H9 (cell line): ENCODE data around the gene NRXN3. TPM values are rescaled to one million over a fixed set of nuclear protein-coding genes. Genes with fewer than 3 reads are reported as not detected.

ENCODE experiments used
- DNase-seq: peaks from one replicate; pipeline ENCODE4 v3.0.0-alpha.2; 2017
- H2AFZ ChIP-seq: one replicate; pipeline ENCODE4 v1.6.1; 2013; ENCODE audit warnings: mild to moderate bottlenecking, low read length, control low read depth, moderate library complexity
- H2AK5ac ChIP-seq: 2 replicates; pipeline ENCODE4 v1.6.1; 2013; ENCODE audit warnings: low read length, control low read depth, mixed read lengths; ENCODE audit not compliant: insufficient read length
- H2BK120ac ChIP-seq: one replicate; pipeline ENCODE4 v1.6.1; 2013; ENCODE audit warnings: low read depth, mild to moderate bottlenecking, low read length, control low read depth, inconsistent platforms; ENCODE audit not compliant: poor library complexity, severe bottlenecking
- H2BK12ac ChIP-seq: 2 replicates; pipeline ENCODE4 v1.6.1; 2013; ENCODE audit warnings: low read length, control low read depth, mixed read lengths, low read depth; ENCODE audit not compliant: insufficient read length
- H2BK15ac ChIP-seq: 2 replicates; pipeline ENCODE4 v1.6.1; 2013; ENCODE audit warnings: low read depth, low read length, control low read depth
- H2BK20ac ChIP-seq: one replicate; pipeline ENCODE4 v1.6.1; 2013; ENCODE audit warnings: low read depth, mild to moderate bottlenecking, low read length, control low read depth, inconsistent platforms; ENCODE audit not compliant: poor library complexity, severe bottlenecking
- H2BK5ac ChIP-seq: 2 replicates; pipeline ENCODE4 v1.6.1; 2013; ENCODE audit warnings: low read length, control low read depth, mixed read lengths; ENCODE audit not compliant: insufficient read length
- H3K14ac ChIP-seq: 2 replicates; pipeline ENCODE4 v1.6.1; 2013; ENCODE audit warnings: low read length, control low read depth; ENCODE audit not compliant: insufficient read depth
- H3K18ac ChIP-seq: 2 replicates; pipeline ENCODE4 v1.6.1; 2013; ENCODE audit warnings: low read depth, mild to moderate bottlenecking, mixed read lengths, low read length, control low read depth; ENCODE audit not compliant: insufficient read length
- H3K23ac ChIP-seq: 2 replicates; pipeline ENCODE4 v1.6.1; 2013; ENCODE audit warnings: low read length, control low read depth, mixed read lengths, low read depth; ENCODE audit not compliant: insufficient read length
- H3K23me2 ChIP-seq: 2 replicates; pipeline ENCODE4 v1.6.1; 2013; ENCODE audit warnings: low read depth, mild to moderate bottlenecking, mixed read lengths, low read length, control low read depth; ENCODE audit not compliant: insufficient read length, poor library complexity, severe bottlenecking
- H3K27ac ChIP-seq: 2 replicates; pipeline ENCODE4 v1.5.1; 2013; ENCODE audit warnings: low read length, control low read depth, mixed read lengths, low read depth; ENCODE audit not compliant: insufficient read length
- H3K27me3 ChIP-seq: 2 replicates; pipeline ENCODE4 v1.6.1; 2013; ENCODE audit warnings: low read length, control low read depth, inconsistent platforms; ENCODE audit not compliant: insufficient read depth
- H3K4ac ChIP-seq: 2 replicates; pipeline ENCODE4 v1.6.1; 2013; ENCODE audit warnings: low read depth, mild to moderate bottlenecking, control low read depth, inconsistent platforms, low read length, moderate library complexity
- H3K4me1 ChIP-seq: 2 replicates; pipeline ENCODE4 v1.6.1; 2013; ENCODE audit warnings: low read length, control low read depth, inconsistent platforms; ENCODE audit not compliant: insufficient read depth
- H3K4me2 ChIP-seq: 2 replicates; pipeline ENCODE4 v1.6.1; 2013; ENCODE audit warnings: low read length, control low read depth, mixed read lengths; ENCODE audit not compliant: insufficient read length, insufficient read depth
- H3K56ac ChIP-seq: 2 replicates; pipeline ENCODE4 v1.6.1; 2013; ENCODE audit warnings: low read depth, mild to moderate bottlenecking, mixed read lengths, low read length, control low read depth; ENCODE audit not compliant: insufficient read length
- H3K79me1 ChIP-seq: 2 replicates; pipeline ENCODE4 v1.6.1; 2013; ENCODE audit warnings: low read depth, mild to moderate bottlenecking, moderate library complexity, low read length, control low read depth, inconsistent platforms; ENCODE audit not compliant: insufficient read depth, poor library complexity, severe bottlenecking
- H3K79me2 ChIP-seq: 2 replicates; pipeline ENCODE4 v1.6.1; 2013; ENCODE audit warnings: low read length, control low read depth, inconsistent platforms; ENCODE audit not compliant: insufficient read depth
- H3K9ac ChIP-seq: 2 replicates; pipeline ENCODE4 v1.6.1; 2013; ENCODE audit warnings: low read length, control low read depth, mixed read lengths; ENCODE audit not compliant: insufficient read length; ENCODE audit errors: extremely low read depth
- H3K9me3 ChIP-seq: one replicate; pipeline ENCODE4 v1.6.1; 2013; ENCODE audit warnings: low read depth, low read length, inconsistent platforms; ENCODE audit not compliant: control insufficient read depth
- H3T11ph ChIP-seq: one replicate; pipeline ENCODE4 v1.6.1; 2013; ENCODE audit warnings: mild to moderate bottlenecking, low read length, control low read depth, inconsistent platforms
- H4K20me1 ChIP-seq: one replicate; pipeline ENCODE4 v1.6.1; 2013; ENCODE audit not compliant: control insufficient read depth, insufficient read length, insufficient read depth
- H4K5ac ChIP-seq: 2 replicates; pipeline ENCODE4 v1.6.1; 2013; ENCODE audit warnings: low read depth, mild to moderate bottlenecking, mixed read lengths, low read length, control low read depth; ENCODE audit not compliant: insufficient read length
- H4K8ac ChIP-seq: replicated peaks from 2 replicates; pipeline ENCODE4 v1.6.1; 2013; ENCODE audit warnings: low read length, control low read depth, mixed read lengths, low read depth; ENCODE audit not compliant: insufficient read length
- H4K91ac ChIP-seq: 2 replicates; pipeline ENCODE4 v1.6.1; 2013; ENCODE audit warnings: low read depth, mild to moderate bottlenecking, moderate library complexity, mixed read lengths, low read length, control low read depth; ENCODE audit not compliant: insufficient read length
- H3K27ac Mint-ChIP-seq, 3 experiments: 2 replicates in 2 of 3; 3 replicates in 1 of 3; pipeline ENCODE4 v1.8.0; 2020 to 2021; ENCODE audit warnings: mixed read lengths in 3 of 3, mild to moderate bottlenecking in 1 of 3, moderate library complexity in 1 of 3
- H3K27me3 Mint-ChIP-seq: 2 replicates; pipeline ENCODE4 v1.8.0; 2021; ENCODE audit warnings: low read depth, mild to moderate bottlenecking, moderate library complexity, mixed read lengths
- H3K36me3 Mint-ChIP-seq, 3 experiments: 2 replicates in 2 of 3; 3 replicates in 1 of 3; pipeline ENCODE4 v1.8.0; 2020 to 2021; ENCODE audit warnings: low read depth in 3 of 3, mixed read lengths in 3 of 3; ENCODE audit not compliant: insufficient read depth in 1 of 3
- H3K4me1 Mint-ChIP-seq, 2 experiments: 2 replicates each; pipeline ENCODE4 v1.8.0; 2020; ENCODE audit warnings: mixed read lengths in 2 of 2
- H3K4me3 Mint-ChIP-seq, 2 experiments: 2 replicates in 1 of 2; 3 replicates in 1 of 2; pipeline ENCODE4 v1.8.0; 2020 to 2021; ENCODE audit warnings: mild to moderate bottlenecking in 2 of 2, mixed read lengths in 2 of 2, moderate library complexity in 1 of 2
- H3K9me3 Mint-ChIP-seq, 2 experiments: 2 replicates in 1 of 2; 3 replicates in 1 of 2; pipeline ENCODE4 v1.8.0; 2020; ENCODE audit warnings: mild to moderate bottlenecking in 2 of 2, mixed read lengths in 2 of 2, moderate library complexity in 1 of 2
- whole genome bisulfite sequencing: extraction: QIAGEN DNeasy Blood & Tissue Kit; methylation state at CpG from one replicate; pipeline ENCODE4 v1.1.7; 2013; ENCODE audit warnings: missing lambda C conversion rate, low lambda C conversion rate, mixed read lengths; ENCODE audit not compliant: insufficient read length; ENCODE audit errors: extremely low coverage; 5-methylcytosine and 5-hydroxymethylcytosine counted together
- total RNA-seq: library from RNA; stranded (reverse); gene quantifications from 2 replicates; pipeline ENCODE4 v1.2.1, GENCODE V29; 2021
- TF ChIP-seq, protein P1 (sequence below): fragments of 200-600 bp; sonication (generic); conservative IDR thresholded peaks from 3 replicates; pipeline ENCODE4 v1.8.0; 2021; ENCODE audit warnings: antibody characterized with exemption, mild to moderate bottlenecking

Gene NRXN3
- total RNA-seq, 1 experiment from 2014 or later: 1.8 TPM

DNA sequence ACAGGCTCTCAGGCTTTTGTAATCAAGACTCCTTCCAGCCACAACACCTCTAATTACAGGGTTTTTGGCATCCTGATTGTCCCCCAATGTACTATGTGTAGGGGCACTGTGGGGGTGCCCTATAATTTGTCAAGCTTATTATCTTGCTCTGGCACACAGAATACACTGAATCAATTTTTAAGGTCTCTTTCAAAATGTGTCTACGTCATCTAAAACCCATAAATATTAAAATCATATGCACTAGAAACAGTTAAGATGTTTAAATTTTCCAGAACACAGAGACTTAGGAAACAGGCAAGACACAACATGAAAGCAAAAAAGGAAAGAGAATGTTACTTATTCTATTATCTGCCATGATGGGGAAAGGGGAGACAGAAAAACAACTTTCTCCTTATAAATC, 665.7 kb downstream of the NRXN3 start:
- no peak overlapping the region for H3K23ac ChIP-seq
- no peak for DNase-seq
- H3K27ac Mint-ChIP-seq: no peak overlapping the region
- WGBS: no CpG with 5 or more reads among the region's 1 CpG
- H2BK20ac ChIP-seq: no peak overlapping the region
- H3K9me3 ChIP-seq: no peaks in the 10 kb centered on the region
- H2AFZ ChIP-seq: no peak overlapping the region
- peaks cover 10 to 17% of the 10 kb centered on the region in 2 experiments for H3K4me1 Mint-ChIP-seq
- no peak overlapping the region for H3K4ac ChIP-seq
- no peaks in the 10 kb centered on the region for H3K27me3 ChIP-seq
- no peaks in the 10 kb centered on the region for H3K79me1 ChIP-seq
- no peak overlapping the region for H4K91ac ChIP-seq
- no peak overlapping the region for H3K14ac ChIP-seq
- H3K27ac ChIP-seq: no peak overlapping the region
- H3T11ph ChIP-seq: no peak overlapping the region
- H3K27me3 Mint-ChIP-seq: no peaks in the 10 kb centered on the region; the same call in 1 of the 2 replicates
- H3K79me2 ChIP-seq: no peaks in the 10 kb centered on the region
- no peak overlapping the region for H4K8ac ChIP-seq
- no peaks in the 10 kb centered on the region for H3K36me3 Mint-ChIP-seq
- no peak overlapping the region for H3K56ac ChIP-seq
- H3K18ac ChIP-seq: no peak overlapping the region
- H3K9ac ChIP-seq: no peak overlapping the region
- no peaks in the 10 kb centered on the region for H3K23me2 ChIP-seq
- H3K4me1 ChIP-seq: no peaks in the 10 kb centered on the region
- H4K20me1 ChIP-seq: no peaks in the 10 kb centered on the region
- no peaks in the 10 kb centered on the region for H3K9me3 Mint-ChIP-seq
- H2BK120ac ChIP-seq: no peak overlapping the region
- no peak overlapping the region for H2AK5ac ChIP-seq
- no peak overlapping the region for H3K4me3 Mint-ChIP-seq
- H2BK15ac ChIP-seq: no peak overlapping the region
- no peak overlapping the region for H2BK12ac ChIP-seq
- no peak overlapping the region for H3K4me2 ChIP-seq
- H2BK5ac ChIP-seq: no peak overlapping the region
- TF ChIP-seq, protein P1, sequence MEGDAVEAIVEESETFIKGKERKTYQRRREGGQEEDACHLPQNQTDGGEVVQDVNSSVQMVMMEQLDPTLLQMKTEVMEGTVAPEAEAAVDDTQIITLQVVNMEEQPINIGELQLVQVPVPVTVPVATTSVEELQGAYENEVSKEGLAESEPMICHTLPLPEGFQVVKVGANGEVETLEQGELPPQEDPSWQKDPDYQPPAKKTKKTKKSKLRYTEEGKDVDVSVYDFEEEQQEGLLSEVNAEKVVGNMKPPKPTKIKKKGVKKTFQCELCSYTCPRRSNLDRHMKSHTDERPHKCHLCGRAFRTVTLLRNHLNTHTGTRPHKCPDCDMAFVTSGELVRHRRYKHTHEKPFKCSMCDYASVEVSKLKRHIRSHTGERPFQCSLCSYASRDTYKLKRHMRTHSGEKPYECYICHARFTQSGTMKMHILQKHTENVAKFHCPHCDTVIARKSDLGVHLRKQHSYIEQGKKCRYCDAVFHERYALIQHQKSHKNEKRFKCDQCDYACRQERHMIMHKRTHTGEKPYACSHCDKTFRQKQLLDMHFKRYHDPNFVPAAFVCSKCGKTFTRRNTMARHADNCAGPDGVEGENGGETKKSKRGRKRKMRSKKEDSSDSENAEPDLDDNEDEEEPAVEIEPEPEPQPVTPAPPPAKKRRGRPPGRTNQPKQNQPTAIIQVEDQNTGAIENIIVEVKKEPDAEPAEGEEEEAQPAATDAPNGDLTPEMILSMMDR: no peak
- no peak overlapping the region for H4K5ac ChIP-seq
